Right renal pelvis (tissue), 4 donors: ENCODE measurements around the gene USO1. TPM values are rescaled to one million over a fixed set of nuclear protein-coding genes. Genes with fewer than 3 reads are reported as not detected.

Experiments used
- DNase-seq, 4 donors: peaks; one replicate each; pipeline ENCODE4 v3.0.0-alpha.2; 2013; ENCODE audit warnings: low read depth in 4 of 4, low spot score in 3 of 4, missing footprints in 1 of 4
- polyA plus RNA-seq, 4 donors: library from polyadenylated mRNA; unstranded; fragments of 120-200 nt; gene quantifications; one replicate each; pipeline ENCODE4 v1.2.1, GENCODE V29; 2013; ENCODE audit not compliant: insufficient read length in 4 of 4

The USO1 gene
- polyA plus RNA-seq, 4 donors: 80.6 to 92.5 (median 89.9) TPM

DNA sequence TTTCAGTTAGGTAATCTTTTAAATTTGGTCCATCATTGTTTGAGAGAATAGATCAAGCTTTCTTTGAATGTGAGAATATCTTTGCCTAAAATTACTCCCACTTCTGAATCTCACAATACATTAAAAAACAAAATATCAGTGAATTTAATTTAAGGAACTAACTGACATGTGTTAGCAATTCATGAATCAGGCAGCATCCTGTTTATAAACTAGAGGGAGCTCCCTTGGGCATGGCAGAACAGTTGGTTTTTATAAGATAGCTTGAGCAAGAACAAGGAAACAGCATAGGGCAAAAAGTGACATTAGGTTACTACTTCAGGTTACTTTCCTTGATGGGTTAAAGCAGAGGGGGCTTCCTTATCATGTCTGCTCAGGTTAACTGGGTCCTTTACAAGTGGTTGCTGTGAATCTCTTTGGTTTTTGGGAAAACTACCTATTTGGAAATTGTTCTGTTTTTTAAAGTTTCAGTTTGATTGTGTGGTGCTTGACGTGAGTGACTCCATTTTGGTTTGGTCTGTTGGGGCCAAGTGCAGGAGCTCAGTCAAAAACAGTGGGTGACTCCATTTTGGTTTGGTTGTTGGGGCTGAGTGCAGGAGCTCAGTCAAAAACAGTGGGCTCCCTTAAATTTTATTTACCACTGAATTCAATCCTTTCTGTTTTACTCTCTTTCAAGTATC is 109.9 kb downstream of the USO1 start:
- DNase-seq: no peak

DNA sequence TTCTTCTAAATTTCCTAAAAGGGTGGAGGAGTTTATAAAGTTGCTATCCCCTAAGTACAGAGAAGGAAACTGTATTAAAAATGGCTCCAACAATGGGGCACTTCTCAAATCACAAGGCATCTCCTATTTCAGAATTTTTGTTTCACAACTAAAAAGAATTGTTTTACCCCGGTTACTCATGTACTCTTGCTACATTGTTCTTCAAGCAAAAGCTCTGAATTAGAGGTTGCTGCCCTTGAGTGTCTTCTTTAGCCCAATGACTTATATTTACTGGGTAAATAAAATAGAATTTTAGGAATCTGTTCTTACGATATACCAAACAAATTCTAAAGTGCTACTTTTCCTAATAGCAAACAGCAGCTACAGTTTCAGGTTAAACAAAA is 110.4 kb downstream of the USO1 start:
- no peak for DNase-seq

DNA sequence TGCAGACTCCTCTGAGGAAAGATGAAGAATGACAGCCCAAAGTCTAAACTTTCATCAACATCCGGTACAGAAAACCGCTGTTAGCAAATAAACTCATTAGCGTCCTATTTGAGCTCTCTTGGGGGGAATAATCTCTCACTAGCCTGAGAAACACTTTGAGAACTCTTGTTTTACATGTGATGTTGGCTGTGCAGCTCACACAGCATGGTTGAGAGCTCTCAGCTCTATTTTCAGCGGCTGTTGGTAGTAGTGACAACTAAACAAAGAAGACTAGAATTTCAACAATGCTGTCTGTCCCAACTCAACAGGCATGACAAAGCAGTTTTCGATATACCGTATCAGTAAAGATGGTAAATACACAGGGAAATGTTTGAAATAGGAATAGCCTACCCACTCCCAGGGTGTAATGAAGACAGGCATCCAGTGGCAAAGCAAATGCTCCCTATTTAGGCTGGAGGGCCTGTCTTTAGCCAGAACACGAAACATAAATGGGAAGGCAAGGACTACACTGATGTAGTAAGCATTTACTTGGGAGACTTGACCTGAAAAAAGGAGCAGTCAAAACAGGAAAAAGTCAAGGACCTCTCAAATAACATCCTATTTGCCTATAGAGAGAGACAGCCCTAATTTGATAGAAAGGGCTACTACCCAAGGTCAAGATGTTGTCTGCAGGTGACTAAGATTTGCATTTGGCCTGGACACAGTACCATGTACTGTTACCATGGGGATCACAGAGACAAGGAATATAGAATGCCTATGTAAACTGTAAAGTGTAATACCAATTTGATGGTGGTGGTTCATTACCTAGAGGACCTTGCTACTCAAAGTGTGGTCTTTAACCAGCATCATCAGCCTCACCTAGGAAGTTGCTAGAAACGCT is 117.5 kb downstream of the USO1 start:
- DNase-seq: no peak

DNA sequence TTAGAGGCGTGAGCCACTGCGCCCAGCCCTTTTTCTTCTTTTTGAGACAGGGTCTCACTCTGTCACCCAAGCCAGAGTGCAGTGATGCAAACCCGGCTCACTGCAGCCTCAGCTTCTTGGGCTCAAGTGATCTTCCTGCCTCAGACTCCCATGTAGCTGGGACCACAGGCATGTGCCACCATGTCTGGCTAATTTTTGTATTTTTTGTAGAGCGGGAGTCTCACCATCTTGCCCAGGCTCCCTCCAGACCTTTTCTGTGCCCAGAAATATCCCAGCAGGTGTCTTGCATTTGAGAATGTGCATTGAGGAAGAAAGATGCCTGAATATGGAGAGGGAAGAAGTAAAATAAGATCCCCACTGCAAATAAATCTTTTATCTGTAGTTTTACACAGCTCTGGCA is 119.2 kb downstream of the USO1 start:
- DNase-seq: no peak

DNA sequence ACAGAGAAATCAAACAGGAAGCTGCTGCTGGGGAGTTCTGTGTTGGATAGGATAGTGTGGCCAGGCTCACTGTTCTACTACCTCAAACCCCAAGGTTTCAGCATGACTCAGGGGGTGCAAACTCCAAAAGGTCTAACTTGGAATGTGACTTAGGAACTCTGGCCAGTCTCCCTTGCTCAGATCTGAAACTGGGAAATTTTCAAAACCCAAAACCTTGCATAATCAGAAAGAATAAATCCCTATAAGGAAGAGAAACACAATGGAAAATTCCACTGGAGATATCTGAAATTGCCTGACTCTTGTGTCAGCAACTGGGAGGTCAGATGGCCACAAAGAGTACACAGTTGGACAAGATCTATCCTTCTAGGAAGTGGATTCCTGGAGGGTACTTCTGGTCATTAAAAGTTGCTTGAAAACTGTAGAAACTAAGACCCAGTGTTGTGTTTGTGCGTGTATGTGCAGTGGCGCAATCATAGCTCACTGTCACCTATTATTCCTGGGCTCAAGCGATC is 119.8 kb downstream of the USO1 start:
- DNase-seq: no peak

DNA sequence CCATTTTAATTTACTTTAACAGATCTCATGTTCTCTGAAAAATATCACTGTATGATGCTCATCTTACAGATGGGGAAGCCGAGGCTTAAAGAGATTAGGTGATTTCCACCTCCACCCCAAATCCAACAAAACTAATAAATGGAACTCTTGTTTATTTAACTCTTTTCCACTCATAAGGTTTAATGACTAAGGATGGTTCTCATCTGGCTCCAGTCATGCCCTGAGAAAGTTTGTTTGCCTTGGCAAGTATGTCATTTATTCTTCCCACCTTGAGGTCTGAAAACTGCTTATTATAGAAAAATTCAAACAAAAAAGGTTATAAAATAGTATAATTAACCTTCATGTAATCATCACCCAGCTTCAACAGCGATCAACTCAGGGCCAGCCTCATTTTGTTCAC is 121.6 kb downstream of the USO1 start:
- DNase-seq: no peak

DNA sequence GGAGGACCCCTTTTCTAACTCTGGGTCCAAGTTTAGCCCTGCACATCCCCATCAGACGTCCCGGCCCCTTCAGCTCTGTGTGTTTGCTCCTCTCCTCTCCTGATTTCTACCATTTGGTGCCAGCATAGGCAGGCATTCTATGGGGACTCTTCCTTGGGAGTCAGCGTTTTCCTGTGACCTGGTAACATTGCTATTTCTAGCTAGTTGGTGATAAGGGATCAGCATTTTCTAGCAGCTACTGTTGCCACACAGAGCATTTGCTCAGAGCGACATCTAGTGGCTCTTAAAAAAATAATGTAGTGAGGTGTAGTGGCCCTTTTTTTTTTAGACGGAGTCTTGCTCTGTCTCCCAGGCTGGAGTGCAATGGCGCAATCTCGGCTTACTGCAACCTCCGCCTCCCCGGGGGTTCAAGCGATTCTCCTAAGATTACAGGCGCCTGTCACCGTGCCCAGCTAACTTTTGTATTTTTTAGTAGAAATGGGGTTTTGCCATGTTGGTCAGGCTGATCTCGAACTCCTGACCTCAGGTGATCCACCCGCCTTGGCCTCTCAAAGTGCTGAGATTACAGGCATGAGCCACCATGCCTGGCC is 123.9 kb downstream of the USO1 start:
- peak; percentile 55 to 67 (median 60) for DNase-seq

DNA sequence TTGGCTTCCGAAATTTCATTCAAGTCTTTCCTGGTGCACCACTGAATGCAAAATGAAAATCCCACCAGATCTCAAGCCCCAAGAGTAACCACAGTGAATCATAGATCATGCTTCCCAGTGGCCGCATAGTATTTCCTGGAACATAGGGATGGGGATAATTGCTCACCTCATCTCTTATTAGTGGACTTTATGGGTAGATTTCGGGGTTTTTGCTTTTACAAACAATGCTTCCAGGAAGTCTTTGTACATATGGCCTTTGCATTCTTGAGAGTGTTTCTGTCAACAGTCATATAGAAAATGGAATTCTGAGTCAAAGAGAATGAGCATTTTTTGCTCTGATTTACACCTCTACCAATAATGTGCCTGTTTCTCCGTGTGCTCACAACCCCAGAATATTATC is 124.5 kb downstream of the USO1 start:
- DNase-seq: no peak

DNA sequence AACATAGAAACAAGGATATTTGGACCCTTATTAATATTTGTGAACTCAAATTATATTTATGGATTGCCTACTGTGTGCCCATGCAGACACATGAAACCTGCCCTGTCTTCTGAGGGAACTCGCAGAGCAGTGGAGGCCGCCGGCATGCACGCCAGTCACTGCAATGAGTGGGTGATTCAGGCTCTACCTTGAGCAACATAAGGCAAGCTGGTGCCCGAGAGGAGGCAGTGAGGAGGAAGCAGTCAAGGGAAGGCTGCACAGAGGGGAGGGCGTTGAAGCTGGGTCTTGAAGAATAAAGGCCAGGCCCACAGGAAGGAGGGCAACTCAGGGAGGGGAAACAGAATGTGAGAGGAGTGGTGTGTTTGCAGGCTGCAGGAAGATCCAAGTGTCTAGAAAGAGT is 125.1 kb downstream of the USO1 start:
- no peak for DNase-seq

DNA sequence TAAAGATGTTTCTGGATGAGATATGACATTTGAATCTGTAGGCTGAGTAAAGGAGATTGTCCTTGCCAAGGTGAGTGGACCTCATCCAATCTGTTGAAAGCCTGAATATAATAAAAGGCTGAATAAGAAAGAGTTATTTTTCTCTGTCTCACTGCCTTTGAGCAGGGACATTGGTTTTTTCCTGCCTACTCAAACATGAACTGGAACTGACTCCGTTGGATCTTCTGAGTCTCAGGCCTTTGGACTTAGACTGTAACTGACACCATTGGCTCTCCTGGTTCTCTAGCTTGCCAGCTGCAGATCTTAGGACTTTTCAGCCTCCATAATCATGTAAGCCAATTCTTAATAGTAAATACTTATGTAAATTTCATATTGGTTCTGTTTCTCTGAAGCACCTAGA is 134.3 kb downstream of the USO1 start:
- DNase-seq: no peak

DNA sequence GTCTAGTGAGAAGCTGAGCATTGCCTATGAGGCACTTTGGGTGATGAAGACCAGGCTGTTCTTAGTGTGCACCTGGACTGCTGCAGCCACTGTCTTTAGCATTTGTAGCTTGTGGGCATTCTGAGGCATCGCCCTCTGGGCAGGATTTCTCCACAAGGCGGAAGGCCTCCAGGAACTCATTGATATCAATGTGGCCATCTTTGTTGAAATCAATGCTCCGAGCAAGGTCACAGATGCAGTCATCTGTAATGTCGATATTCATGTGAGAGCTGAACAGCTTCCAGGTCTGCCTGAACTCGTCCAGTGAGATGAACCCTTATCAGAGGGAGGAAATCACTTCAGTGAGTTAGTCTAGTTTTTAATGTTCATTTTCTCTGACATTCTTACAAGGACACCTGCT is 136.2 kb downstream of the USO1 start:
- DNase-seq: no peak

Other genes starting within 250 kb of the USO1 start
- 10 to 100 TPM; 45.0 to 63.1 (median 56.4) TPM for gene RCHY1, start 210.2 kb upstream of the USO1 start, polyA plus RNA-seq
- 10 to 100 TPM; 18.4 to 25.9 (median 22.0) TPM for gene THAP6, start 210.1 kb upstream of the USO1 start, polyA plus RNA-seq
- under 1 TPM; 0.10 to 0.21 (median 0.15) TPM for gene ODAPH, start 168.5 kb upstream of the USO1 start, polyA plus RNA-seq
- gene CDKL2, start 94.0 kb upstream of the USO1 start, polyA plus RNA-seq: 10 to 100 TPM; 11.2 to 13.5 (median 12.6) TPM
- 100 to 1,000 TPM; 150 to 184 (median 175) TPM for gene G3BP2, start 51.2 kb upstream of the USO1 start, polyA plus RNA-seq
- gene PPEF2, start 177.9 kb downstream of the USO1 start, polyA plus RNA-seq: under 1 TPM in 1 of 4 donors, not detected in 3; 0.30 TPM
- 10 to 100 TPM; 13.3 to 16.8 (median 14.9) TPM for gene NAAA, start 216.4 kb downstream of the USO1 start, polyA plus RNA-seq